ENCODE measurements around the gene ELFN2. TPM values are rescaled to one million over a fixed set of nuclear protein-coding genes. Genes with fewer than 3 reads are reported as not detected.
"Not testable (repeated sequence)": the region's sequence is repeated elsewhere in the genome, so short reads cannot be mapped to it uniquely, and the experiment has no call there.

The ELFN2 gene, protein sequence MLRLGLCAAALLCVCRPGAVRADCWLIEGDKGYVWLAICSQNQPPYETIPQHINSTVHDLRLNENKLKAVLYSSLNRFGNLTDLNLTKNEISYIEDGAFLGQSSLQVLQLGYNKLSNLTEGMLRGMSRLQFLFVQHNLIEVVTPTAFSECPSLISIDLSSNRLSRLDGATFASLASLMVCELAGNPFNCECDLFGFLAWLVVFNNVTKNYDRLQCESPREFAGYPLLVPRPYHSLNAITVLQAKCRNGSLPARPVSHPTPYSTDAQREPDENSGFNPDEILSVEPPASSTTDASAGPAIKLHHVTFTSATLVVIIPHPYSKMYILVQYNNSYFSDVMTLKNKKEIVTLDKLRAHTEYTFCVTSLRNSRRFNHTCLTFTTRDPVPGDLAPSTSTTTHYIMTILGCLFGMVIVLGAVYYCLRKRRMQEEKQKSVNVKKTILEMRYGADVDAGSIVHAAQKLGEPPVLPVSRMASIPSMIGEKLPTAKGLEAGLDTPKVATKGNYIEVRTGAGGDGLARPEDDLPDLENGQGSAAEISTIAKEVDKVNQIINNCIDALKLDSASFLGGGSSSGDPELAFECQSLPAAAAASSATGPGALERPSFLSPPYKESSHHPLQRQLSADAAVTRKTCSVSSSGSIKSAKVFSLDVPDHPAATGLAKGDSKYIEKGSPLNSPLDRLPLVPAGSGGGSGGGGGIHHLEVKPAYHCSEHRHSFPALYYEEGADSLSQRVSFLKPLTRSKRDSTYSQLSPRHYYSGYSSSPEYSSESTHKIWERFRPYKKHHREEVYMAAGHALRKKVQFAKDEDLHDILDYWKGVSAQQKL
- total RNA-seq: 0.23 TPM

DNA sequence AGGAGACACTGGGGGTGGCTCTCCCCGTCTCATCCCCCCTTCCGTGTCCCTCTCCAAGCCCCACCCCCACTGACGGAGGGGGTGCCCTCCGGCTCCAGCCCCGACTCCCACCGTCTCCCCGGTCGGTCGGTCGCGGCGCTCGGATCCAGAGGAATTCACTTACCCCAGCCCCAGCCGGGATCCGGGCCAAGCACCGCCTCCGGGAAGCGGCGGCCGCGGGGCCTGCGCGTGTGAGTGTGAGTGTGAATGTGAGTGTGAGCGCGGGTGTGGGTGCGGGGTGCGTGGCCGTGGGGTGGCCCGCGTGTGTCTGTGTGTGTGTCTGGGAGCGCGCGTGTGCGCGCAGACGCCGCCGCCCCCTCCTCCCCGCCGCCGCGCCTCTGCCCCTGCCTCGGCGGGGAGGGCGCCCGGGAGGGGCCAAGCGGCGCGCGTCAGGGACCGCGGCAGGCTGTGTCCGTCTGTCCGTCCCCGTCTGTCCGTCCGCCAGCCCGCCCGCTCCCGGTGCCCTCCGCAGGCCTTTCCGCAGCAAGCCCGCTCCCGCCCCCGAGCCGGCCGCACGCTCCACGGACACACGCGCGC, at the start of gene ELFN2:
Gene ELFN2, minus strand, starts transcription at position 345 of the 576 bp plus-strand sequence. CDS start 51,945 bp downstream, outside the sequence.
- ATAC-seq (peak; percentile 64), DNase-seq (ENCODE audit: low spot score) (no peak)

DNA sequence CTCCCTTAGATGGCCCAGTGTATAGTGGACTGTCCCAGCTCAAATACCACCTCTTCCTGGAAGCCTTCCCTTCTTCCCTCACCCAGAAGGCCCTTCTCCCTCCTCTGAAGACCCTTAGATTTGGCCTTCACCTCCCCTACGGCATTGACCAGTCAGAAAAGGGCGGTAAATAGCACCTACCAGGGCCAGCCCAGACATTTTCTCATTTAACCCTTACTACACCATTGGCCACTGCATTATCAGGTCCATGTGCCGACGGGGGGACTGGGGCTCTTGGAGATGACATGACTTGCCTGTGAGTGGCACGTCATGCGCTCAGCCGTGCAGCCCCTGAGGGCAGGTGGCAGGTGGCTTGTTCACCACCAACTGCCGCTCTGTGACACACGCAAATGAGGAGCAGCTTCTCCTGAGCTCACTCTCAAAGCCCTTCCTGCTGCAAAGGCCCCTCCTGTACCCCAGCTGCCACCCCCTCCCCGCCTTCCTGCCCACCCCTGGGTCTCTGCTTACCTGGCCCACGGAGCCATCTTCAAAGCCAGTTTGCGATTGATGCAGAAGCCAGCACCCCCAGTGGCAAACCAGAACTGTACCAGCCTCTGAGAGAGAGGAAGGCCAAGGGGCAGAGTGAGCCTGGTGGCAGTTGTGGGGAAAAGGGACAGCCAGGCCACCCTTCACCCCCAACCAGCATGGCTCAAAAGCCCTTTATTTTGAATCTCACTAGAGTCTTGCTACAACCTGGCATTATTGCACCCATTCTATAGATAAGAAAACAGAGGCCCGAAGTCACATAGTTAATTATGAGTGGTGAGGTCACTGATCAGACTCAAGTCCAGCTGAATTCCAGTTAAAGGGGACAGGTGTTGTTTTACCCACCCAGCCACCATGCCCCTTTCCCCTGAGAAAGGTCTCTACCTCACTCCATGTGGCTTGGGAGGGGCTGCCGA, 49.4 kb upstream of the ELFN2 start:
- ATAC-seq (no peak), DNase-seq (ENCODE audit: low spot score) (no peak)

DNA sequence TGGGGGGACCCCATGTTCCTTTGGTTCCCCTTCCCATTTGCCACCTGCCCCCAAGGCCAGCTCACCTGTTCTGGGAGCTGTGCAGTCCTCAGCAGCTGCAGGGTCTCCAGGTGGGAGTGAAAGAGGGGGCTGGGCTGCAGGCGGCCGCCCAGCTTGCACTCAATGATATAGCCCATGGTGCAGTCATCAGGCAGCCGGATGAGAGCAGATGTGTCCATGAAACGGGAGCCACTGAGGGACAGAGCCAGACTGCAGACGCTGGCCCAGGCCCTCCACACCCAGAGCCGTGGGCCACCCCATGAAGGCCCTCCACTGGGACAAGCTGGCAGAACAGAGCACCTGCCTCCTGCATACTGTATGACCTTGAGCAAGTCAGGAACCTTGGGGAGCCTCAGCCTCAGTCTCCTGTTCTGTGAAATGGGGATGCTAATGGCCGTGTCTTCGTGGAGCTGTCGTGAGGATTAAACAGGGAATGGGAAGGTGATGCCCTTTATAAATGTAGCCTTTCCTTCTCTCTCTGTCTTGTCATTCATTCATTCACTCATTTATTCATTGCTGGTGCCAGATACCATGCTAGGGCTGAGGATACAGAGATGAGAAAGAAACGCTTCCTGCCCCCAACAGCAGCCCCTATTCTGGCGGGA, 47.3 kb upstream of the ELFN2 start:
- DNase-seq (ENCODE audit: low spot score): no peak
- no peak for ATAC-seq

GRCh38 chr22:37473437-37473946, 46.2 kb upstream of the ELFN2 start:
- ATAC-seq (no peak), DNase-seq (ENCODE audit: low spot score) (no peak)

DNA sequence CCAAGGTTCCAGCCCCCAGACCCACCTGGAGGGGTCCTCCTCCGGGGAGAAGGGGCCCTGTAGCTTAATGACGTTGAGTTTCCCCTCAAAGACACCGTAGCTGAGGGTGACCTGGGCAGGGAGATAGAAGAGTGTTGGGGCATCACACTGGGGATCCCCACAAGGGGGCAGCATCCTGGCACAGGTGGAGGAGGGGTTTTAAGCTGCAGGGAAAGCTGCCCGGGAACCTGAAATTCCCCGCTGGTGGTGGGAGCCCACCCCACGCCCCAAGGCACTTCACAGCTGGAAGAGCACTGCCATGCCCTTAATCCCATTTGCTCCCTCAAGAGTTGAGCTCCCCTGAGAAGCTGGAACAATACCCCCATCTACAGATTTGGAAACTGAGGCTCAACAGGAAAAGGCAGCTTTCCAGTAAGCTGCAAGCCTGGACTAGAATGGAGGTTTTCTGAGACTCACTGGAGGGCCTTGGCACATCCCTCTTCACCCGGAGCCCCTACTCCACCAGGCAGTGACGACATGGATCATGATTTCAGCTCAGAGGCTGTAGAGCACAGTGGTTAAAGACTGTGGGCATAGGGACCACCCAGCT, 45.2 kb upstream of the ELFN2 start:
- peak; percentile 72 for ATAC-seq
- no peak for DNase-seq (ENCODE audit: low spot score)

DNA sequence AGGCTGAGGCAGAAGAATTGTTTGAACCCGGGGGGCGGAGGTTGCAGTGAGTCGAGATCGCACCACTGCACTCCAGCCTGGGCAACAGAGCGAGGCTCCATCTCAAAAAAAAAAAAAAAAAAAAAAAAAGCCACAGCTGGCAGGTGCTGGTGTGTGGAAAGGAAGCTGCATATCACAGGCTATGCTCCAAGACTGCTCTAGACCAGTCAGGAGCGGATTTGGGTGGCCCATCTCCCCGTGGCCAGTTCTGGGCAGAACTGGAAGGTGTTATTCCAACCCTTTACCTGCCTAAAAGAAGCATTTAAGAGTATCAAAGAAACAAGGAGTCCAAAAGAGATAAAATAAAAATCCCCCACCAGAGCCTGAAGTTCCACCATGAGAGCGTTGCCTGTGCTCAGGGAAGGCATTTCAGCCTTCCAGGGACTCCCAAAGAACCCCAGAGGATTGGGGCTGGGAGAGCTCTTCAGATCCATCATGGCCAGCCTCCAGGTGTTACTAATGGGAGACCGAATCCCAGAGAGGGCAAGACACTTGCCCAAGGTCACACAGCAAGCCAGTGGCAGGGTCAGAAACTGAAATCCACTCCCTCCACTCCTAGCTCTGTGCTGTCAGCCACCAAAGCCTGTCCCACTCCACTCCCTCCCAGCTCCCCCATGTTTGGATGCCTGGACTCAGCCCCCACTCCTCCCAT, 44.6 kb upstream of the ELFN2 start:
- DNase-seq (ENCODE audit: low spot score) (no peak), ATAC-seq (no peak)

DNA sequence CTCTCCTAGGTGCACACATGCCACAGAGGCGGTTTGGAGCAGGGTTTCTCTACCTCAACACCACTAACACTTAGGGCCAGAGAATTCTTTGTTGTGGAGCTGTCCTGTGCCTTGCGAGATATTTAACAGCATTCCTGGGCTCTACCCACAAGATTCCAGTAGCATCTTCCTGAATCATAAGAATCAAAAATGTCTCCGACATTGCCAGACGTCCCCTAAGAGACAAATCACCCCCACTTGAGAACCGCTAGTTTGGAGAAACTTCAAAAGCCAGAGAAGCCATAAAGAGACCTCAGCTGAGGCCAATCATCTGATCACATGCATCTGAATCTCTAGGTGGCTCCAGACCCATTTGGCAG, 42.8 kb upstream of the ELFN2 start:
- ATAC-seq (no peak), DNase-seq (ENCODE audit: low spot score) (no peak)

GRCh38 chr22:37469416-37470086, 42.3 kb upstream of the ELFN2 start:
- ATAC-seq (peak; percentile 25), DNase-seq (ENCODE audit: low spot score) (no peak)

GRCh38 chr22:37468201-37468695, 41.0 kb upstream of the ELFN2 start:
- not testable (repeated sequence) for DNase-seq (ENCODE audit: low spot score); ATAC-seq

- no peak for ATAC-seq
- no peak for DNase-seq (ENCODE audit: low spot score)
Measured at GRCh38 chr22:37467391-37467955, 40.2 kb upstream of the ELFN2 start.

DNA sequence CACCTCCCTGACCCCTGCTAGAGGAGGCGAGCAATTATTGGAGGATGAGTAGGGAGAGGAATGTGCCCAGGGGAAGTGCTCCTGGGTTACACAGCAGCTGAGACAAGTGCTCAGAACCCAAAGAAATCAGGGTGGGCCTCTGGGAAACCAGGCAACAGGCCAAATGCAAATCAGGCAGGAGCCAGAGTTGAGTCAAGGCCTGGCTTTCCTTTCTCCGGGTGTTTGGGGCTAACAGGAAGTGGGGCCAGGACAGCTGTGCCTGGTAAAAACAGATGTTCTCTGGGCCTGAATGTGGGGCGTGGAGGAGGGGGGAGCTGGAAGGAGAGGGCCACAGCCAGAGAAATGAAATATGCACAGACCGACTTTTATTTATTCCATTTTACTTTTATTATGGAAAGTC, 36.9 kb upstream of the ELFN2 start:
- DNase-seq (ENCODE audit: low spot score) (no peak), ATAC-seq (no peak)

- no peak for DNase-seq (ENCODE audit: low spot score)
- peak; percentile 71 for ATAC-seq
Measured at GRCh38 chr22:37462983-37463382, 35.7 kb upstream of the ELFN2 start.

DNA sequence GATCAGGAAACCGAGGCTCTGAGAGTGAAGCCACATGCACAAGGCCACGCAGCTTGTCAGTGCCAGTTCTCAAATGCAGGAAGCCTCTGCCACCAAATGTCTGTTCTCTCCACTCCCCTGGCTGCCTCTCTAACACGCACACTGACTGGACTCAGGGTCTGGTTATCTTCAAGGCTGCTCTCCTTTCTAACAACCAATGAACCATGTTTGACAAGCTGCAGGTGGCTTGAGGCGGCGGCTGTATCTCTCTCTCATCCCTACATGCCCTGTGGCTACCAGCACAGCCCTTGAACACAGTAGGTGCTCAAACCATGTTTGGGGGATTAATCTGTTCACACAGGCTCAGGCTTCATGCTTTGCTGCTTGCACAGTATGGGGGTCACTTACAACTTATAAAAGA, 35.2 kb upstream of the ELFN2 start:
- ATAC-seq (no peak), DNase-seq (ENCODE audit: low spot score) (no peak)

DNA sequence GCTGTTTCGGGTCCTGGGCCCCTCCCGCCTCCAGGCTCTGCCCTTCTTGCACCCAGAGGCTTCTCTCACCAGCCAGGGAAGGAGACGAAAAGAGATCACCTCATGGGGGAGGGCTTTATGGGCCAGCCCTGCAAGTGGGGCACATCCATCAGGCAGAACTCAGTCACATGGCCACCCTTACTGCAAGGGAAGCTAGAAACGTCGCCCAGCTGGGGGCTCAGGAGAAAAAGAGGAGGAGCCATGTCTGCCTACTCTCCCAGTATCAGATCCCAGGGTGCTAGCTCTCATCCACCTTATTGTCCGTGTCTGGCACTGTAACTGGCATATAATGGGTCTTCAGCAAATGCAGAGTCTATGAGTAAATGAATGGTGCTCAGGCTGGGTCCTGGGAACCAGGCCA, 34.7 kb upstream of the ELFN2 start:
- DNase-seq (ENCODE audit: low spot score) (no peak), ATAC-seq (no peak)

GRCh38 chr22:37460684-37461083, 33.4 kb upstream of the ELFN2 start:
- DNase-seq (ENCODE audit: low spot score) (no peak), ATAC-seq (no peak)

DNA sequence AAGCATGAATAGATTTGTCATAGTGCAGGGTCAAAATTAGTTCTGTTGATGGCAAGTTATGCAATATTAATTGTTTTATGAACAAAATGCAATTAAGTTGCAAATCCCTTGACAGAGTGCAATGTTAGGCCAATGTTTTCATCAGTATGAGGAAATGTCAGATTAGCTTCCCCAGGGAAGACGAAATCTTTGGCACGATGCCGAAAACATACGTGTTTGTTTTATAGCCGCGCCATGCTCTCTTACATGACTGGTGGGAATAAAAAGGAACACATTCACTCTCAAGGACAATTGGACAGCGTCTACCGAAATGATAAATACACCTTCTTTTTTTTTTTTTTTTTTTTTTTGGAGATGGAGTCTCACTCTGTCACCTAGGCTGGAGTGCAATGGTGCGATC, 31.9 kb upstream of the ELFN2 start:
- DNase-seq (ENCODE audit: low spot score): no peak
- no peak for ATAC-seq

DNA sequence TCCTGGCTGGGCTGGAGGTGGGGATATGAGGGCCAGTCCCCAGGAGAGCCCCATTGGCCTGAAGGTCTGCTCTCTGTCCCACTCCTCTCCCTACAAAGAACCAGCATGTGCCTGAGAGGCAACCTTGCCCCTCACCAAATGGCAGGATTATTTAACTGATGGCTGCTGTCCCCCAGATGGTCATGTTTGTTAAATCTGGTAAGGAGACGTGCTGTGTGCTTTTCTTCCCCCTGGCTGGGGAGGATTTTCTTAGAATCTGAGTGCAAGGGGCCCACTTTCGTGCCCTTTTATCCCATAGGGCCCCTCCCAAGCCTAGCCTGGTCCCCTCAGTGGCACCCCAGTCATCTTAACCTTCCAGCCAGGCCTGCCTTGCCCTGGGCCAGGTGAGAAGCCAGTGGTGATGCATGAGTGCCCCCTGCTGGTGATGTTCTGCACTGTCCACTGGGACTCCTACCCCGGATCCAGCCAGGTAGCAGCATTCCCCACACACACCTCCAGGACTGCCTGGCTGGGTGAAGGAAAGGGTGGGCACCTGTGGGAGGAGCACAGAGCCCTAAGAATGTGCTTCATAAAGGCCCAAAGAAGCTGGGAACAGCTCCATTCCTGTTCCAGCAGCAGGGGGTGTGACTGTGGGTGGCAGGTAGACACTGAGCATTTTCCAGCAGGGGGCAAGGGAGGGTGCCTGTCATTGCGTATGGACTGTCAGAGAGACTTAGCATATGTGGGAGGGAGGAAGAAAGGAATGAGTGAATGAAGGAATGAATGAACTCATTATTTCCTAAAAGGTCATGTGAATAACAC, 30.0 kb upstream of the ELFN2 start:
- peak; percentile 96 for ATAC-seq
- DNase-seq (ENCODE audit: low spot score): peak; percentile 80
